PC-3 (cell line): ENCODE measurements around the gene CDK2AP2.

Source experiments
- CTCF ChIP-seq: fragments of 300-600 bp; sonication (generic); conservative IDR thresholded peaks from 2 replicates; pipeline ENCODE4 v1.5.1; 2017; ENCODE audit warnings: antibody characterized with exemption, low read depth, mild to moderate bottlenecking, low read length
- EZH2 ChIP-seq: fragments of 300-600 bp; sonication (generic); IDR thresholded peaks from one replicate; pipeline ENCODE4 v1.6.1; 2017; ENCODE audit warnings: antibody characterized with exemption, mild to moderate bottlenecking, low read length; ENCODE audit not compliant: unreplicated experiment
- EZH2phosphoT487 ChIP-seq: fragments of 300-600 bp; sonication (generic); IDR thresholded peaks from 2 replicates; pipeline ENCODE4 v1.6.1; 2018; ENCODE audit warnings: mild to moderate bottlenecking, antibody characterized with exemption, low read length, borderline replicate concordance

DNA sequence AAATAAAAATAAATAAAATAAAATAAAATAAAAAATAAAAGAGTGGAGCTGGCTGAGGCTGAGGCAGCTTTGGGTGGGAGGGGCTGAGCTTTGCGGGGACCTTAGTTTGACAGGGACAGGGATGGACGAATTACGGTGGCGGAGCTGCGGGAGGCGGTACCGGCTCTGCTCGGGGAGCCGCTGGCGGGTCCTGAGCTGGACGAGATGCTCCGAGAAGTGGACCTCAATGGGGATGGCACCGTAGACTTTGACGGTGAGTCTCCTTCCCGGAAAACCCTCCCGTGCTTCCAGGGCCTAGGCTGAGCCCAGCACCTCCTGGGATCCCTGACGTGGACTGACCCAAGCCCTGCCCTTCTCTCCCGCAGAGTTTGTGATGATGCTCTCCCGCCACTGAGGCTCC, 49.7 kb downstream of the CDK2AP2 start:
- TF ChIP-seq CTCF (no peak), EZH2 (no peak), EZH2phosphoT487 (no peak)
